ENCODE results near the gene CLIC5.

Gene CLIC5

DNA sequence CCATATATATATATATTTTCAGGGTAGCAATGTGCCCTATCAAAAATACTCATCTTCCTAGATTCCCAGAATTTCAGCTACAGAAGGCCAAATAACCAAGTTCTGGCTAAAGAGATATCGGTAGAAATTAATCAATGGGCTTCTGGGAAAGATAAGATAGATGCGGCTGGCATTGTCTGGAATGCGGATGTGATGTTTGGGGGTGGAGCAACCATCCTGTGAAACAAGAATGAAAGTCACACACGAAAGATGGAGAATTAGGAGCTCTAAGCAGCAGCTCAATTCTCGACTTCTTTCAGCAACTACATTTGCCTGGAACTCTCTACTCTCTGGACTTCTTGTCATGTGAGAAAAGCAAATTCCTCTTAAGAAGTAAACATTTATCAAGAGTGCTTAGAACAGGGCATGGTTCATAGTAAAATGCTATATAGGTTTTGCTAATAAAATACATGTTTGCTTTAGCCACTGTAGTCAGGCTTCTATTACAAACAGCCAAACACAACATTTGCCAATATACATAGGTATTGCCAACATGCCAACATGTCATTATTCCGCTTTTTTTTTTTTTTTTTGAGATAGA lies 90.8 kb downstream of the CLIC5 start:
- DNase-seq (ENCODE audit: low read depth, low spot score), result no peak
- no peak overlapping the region for H3K4me3 ChIP-seq (ENCODE audit: low read depth, low read length)
- TF ChIP-seq, protein P1, sequence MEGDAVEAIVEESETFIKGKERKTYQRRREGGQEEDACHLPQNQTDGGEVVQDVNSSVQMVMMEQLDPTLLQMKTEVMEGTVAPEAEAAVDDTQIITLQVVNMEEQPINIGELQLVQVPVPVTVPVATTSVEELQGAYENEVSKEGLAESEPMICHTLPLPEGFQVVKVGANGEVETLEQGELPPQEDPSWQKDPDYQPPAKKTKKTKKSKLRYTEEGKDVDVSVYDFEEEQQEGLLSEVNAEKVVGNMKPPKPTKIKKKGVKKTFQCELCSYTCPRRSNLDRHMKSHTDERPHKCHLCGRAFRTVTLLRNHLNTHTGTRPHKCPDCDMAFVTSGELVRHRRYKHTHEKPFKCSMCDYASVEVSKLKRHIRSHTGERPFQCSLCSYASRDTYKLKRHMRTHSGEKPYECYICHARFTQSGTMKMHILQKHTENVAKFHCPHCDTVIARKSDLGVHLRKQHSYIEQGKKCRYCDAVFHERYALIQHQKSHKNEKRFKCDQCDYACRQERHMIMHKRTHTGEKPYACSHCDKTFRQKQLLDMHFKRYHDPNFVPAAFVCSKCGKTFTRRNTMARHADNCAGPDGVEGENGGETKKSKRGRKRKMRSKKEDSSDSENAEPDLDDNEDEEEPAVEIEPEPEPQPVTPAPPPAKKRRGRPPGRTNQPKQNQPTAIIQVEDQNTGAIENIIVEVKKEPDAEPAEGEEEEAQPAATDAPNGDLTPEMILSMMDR (IDR thresholded peaks at IDR 0.05; ENCODE audit: low read depth, low read length), result no peak
- in situ Hi-C loops (cut with HindIII; ENCODE audit: low sequenced_read_pairs), result no loop called here

DNA sequence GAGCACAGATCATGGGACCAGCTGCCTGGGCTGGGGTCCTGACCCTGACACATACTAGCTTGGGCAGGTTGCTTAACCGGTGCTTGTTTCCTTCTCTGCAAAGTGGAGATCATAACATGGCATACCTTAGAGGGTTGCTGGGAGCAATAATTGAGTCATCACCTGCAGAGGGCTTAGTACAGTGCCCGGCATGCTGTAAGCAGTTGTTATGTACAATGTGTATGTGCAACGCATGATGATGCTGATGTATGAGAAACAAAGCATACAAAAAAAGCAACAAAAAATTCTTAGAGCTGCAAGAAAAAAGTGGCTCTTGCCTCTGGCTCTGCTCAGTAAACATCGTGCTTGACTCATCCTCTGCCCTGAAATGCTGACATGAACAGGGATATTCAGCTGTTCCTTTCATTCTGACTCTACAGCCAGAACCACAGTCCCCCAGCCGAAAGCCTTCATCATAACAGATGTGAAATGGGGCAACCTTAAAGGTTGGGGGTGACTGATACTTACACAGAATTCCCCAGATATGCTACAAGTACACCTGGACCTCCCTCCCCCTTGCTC lies 91.7 kb downstream of the CLIC5 start:
- H3K4me3 ChIP-seq (ENCODE audit: low read depth, low read length), result no peak overlapping the region
- DNase-seq (ENCODE audit: low read depth, low spot score), result peak; percentile 54
- in situ Hi-C loops (cut with HindIII; ENCODE audit: low sequenced_read_pairs), result no loop called here
- TF ChIP-seq, protein P1 (IDR thresholded peaks at IDR 0.05; ENCODE audit: low read depth, low read length), result no peak

DNA sequence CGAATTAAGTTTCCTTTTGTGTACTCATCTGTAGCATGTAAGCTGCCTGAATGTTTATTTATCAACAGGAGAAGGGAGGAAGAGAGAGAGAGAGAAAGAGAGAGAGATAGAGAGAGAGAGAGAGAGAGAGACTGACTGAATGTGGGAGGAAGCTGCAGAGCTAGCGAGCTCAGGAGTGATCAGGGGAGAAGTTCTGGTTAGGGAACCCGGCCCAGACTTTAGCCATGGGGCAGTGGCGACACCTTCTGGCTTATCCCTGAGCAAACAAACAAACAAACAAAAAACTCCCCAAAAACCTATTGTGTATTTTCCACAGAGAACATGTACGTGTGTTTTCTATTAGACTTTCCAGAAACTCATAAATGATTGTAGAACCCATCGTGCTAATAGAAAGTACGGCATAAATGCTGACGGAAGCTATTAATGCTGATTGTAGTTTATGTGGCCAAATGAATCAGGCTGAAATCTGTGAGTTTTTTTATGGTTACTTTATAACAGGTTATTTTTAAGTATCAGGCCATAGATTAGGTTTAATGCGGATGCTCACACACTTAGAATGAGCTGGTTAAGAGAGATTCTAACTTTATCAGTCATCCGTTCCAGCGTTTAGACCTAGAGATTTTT lies 92.8 kb downstream of the CLIC5 start:
- in situ Hi-C loops (cut with HindIII; ENCODE audit: low sequenced_read_pairs), result no loop called here
- H3K4me3 ChIP-seq (ENCODE audit: low read depth, low read length), result no peak overlapping the region
- DNase-seq (ENCODE audit: low read depth, low spot score), result peak; percentile 80
- TF ChIP-seq, protein P1 (IDR thresholded peaks at IDR 0.05; ENCODE audit: low read depth, low read length), result peak; percentile 77

DNA sequence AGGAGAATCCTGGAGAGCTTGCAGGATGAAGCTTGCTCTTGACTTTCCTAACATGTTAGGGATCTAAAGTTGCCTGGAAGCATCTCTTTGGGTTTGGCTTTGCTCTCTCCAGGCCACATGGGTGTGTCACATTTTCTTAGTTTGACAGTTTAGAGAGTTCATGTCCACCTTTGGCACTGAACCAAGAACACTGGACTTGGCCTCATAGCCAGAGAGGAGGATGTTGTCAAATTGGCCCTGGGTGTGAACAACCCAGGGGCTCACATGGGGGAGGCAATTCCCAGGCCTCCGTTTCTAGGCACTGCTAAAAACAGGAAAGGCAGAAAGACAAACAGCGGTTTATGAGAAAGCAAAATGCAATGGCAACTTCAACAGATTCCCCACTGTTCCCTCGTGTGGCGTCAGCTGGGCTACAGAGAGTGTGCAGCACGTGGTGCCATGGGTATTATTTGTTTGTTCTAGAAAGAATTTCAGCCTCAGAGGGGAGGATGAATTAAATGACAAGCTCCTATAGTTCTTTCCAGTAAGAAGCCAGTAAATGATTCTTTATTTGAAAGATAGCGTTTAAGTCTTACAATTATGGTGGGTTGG lies 93.9 kb downstream of the CLIC5 start:
- in situ Hi-C loops (cut with HindIII; ENCODE audit: low sequenced_read_pairs), result no loop called here
- no peak overlapping the region for H3K4me3 ChIP-seq (ENCODE audit: low read depth, low read length)
- DNase-seq (ENCODE audit: low read depth, low spot score), result peak; percentile 27
- TF ChIP-seq, protein P1 (IDR thresholded peaks at IDR 0.05; ENCODE audit: low read depth, low read length), result no peak

DNA sequence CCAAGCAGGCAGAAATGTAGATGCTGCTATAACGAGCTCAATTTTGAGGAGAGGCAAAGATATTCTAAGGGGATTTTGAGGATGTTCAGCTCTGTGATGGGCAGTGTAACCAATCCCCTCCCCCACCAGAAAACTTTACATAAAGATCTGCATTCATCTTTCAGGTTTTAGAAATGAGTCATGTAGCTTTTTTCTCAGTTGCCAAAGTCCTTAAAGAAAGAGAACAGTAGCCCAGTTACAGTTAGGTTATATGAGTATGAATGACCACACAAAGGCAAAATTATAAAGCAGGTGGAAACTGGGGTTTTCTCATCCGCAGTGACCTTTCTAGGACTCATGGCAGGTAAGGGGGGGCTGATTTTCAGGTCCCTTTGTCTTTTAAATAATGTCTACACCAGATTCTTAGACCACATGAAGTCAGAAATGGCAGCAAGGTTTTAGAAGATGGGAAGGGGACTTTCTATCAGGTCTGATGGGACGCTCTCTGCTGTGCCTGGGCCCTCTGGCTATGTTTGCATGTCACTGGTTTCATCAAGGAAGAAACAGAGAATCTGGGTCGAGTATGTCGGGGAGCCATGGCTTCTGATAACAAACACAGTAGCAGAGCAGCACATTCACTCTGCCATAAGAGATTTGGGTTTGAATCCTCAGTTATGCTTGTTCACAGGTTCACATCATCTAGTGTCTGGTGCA lies 94.7 kb downstream of the CLIC5 start:
- TF ChIP-seq, protein P1 (IDR thresholded peaks at IDR 0.05; ENCODE audit: low read depth, low read length), result no peak
- in situ Hi-C loops (cut with HindIII; ENCODE audit: low sequenced_read_pairs), result no loop called here
- H3K4me3 ChIP-seq (ENCODE audit: low read depth, low read length), result no peak overlapping the region
- no peak for DNase-seq (ENCODE audit: low read depth, low spot score)

DNA sequence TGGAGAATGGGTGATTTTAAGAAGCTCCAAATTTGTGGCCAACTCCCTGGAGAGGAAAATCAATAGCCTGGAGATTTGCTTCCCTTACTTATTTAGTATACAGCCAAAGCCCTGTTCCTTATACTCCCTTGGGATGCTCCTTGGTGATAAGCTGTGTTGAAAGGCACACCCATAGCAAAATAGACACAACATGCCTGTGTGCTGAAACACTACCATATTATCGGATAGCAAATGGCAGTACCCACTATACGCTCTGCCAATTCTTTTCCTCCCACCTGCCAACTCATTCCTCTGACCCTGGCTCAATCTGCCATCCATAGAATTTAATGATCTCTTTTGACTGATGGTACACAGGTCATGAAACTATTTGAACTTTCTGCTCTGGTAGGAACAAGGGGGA lies 98.2 kb downstream of the CLIC5 start:
- H3K4me3 ChIP-seq (ENCODE audit: low read depth, low read length), result no peak overlapping the region
- TF ChIP-seq, protein P1 (IDR thresholded peaks at IDR 0.05; ENCODE audit: low read depth, low read length), result no peak
- DNase-seq (ENCODE audit: low read depth, low spot score), result no peak
- in situ Hi-C loops (cut with HindIII; ENCODE audit: low sequenced_read_pairs), result no loop called here

All from astrocyte of the spinal cord (primary cell).